Activated CD4-positive, alpha-beta T cell treated with anti-CD3 and anti-CD28 coated beads, Interleukin-2, amount 50 U/mL, for 1 hour (primary cell): ENCODE results near the gene IL3RA.
"Not testable (repeated sequence)": the region's sequence is repeated elsewhere in the genome, so short reads cannot be mapped to it uniquely, and the experiment has no call there.

Source experiments
- DNase-seq: peaks from one replicate; pipeline ENCODE4 v3.0.0-alpha.2; 2020

Gene IL3RA

GRCh38 chrX:1400742-1401471 lies 64.3 kb downstream of the IL3RA start:
- DNase-seq: no peak

GRCh38 chrX:1401611-1402430 lies 65.2 kb downstream of the IL3RA start:
- no peak for DNase-seq

GRCh38 chrX:1403228-1403627 lies 66.6 kb downstream of the IL3RA start:
- no peak for DNase-seq

- DNase-seq: not testable (repeated sequence)
These were observed 67.3 kb downstream of the IL3RA start for GRCh38 chrX:1403867-1404266.

GRCh38 chrX:1405769-1406168 lies 69.2 kb downstream of the IL3RA start:
- not testable (repeated sequence) for DNase-seq

GRCh38 chrX:1407035-1407434 lies 70.5 kb downstream of the IL3RA start:
- DNase-seq: no peak

GRCh38 chrX:1411326-1411725 lies 74.7 kb downstream of the IL3RA start:
- DNase-seq: no peak

GRCh38 chrX:1412551-1413161 lies 76.1 kb downstream of the IL3RA start:
- DNase-seq: no peak

GRCh38 chrX:1416327-1416784 lies 79.8 kb downstream of the IL3RA start:
- DNase-seq: no peak

GRCh38 chrX:1416965-1417760 lies 80.6 kb downstream of the IL3RA start:
- DNase-seq: no peak

- no peak for DNase-seq
These were observed 81.6 kb downstream of the IL3RA start for GRCh38 chrX:1417921-1418771.

GRCh38 chrX:1418901-1419544 lies 82.4 kb downstream of the IL3RA start:
- no peak for DNase-seq

- no peak for DNase-seq
These were observed 83.2 kb downstream of the IL3RA start for GRCh38 chrX:1419545-1420355.

GRCh38 chrX:1420371-1420770 lies 83.8 kb downstream of the IL3RA start:
- no peak for DNase-seq

GRCh38 chrX:1421433-1422134 lies 85.0 kb downstream of the IL3RA start:
- DNase-seq: no peak

- DNase-seq: no peak
These were observed 85.5 kb downstream of the IL3RA start for GRCh38 chrX:1422135-1422465.

- DNase-seq: no peak
These were observed 86.6 kb downstream of the IL3RA start for GRCh38 chrX:1423215-1423614.

GRCh38 chrX:1424147-1424851 lies 87.7 kb downstream of the IL3RA start:
- no peak for DNase-seq

- no peak for DNase-seq
These were observed 88.8 kb downstream of the IL3RA start for GRCh38 chrX:1425381-1425780.
